Activated CD4-positive, alpha-beta T cell treated with anti-CD3 and anti-CD28 coated beads, Interleukin-10, Interleukin-2, amounts not matched to agents 100 ng/mL and 50 ng/mL, durations not matched to agents 16 hours and 8 hours (primary cell): Measurements from ENCODE around the gene LETMD1.
"Not testable (repeated sequence)": the region's sequence is repeated elsewhere in the genome, so short reads cannot be mapped to it uniquely, and the experiment has no call there.

Source experiments
- DNase-seq: peaks from one replicate; pipeline ENCODE4 v3.0.0-alpha.2; 2020

Gene LETMD1

GRCh38 chr12:51047655-51048540 lies at the start of gene LETMD1:
Gene LETMD1, plus strand, starts transcription at chr12:51048327. Its CDS starts 30 bp downstream, at chr12:51048357.
- DNase-seq: peak; percentile 97

GRCh38 chr12:50999093-50999492 lies 49.0 kb upstream of the LETMD1 start:
- DNase-seq: no peak

GRCh38 chr12:51000245-51000644 lies 47.9 kb upstream of the LETMD1 start:
- no peak for DNase-seq

- DNase-seq: no peak
Observed at GRCh38 chr12:51001799-51002198, 46.3 kb upstream of the LETMD1 start.

GRCh38 chr12:51004504-51004903 lies 43.6 kb upstream of the LETMD1 start:
- no peak for DNase-seq

- DNase-seq: no peak
Observed at GRCh38 chr12:51005030-51005429, 43.1 kb upstream of the LETMD1 start.

GRCh38 chr12:51005671-51006070 lies 42.5 kb upstream of the LETMD1 start:
- no peak for DNase-seq

GRCh38 chr12:51008329-51009055 lies 39.6 kb upstream of the LETMD1 start:
- DNase-seq: no peak

GRCh38 chr12:51009056-51009440 lies 39.1 kb upstream of the LETMD1 start:
- peak; percentile 62 for DNase-seq

GRCh38 chr12:51011955-51012354 lies 36.2 kb upstream of the LETMD1 start:
- DNase-seq: no peak

GRCh38 chr12:51012570-51013236 lies 35.4 kb upstream of the LETMD1 start:
- peak; percentile 30 for DNase-seq

- DNase-seq: no peak
Observed at GRCh38 chr12:51013441-51013840, 34.7 kb upstream of the LETMD1 start.

GRCh38 chr12:51014467-51014866 lies 33.7 kb upstream of the LETMD1 start:
- DNase-seq: not testable (repeated sequence)

- no peak for DNase-seq
Observed at GRCh38 chr12:51017452-51017851, 30.7 kb upstream of the LETMD1 start.

GRCh38 chr12:51018956-51019355 lies 29.2 kb upstream of the LETMD1 start:
- DNase-seq: no peak

- DNase-seq: no peak
Observed at GRCh38 chr12:51019927-51020326, 28.2 kb upstream of the LETMD1 start.

- no peak for DNase-seq
Observed at GRCh38 chr12:51020448-51021182, 27.5 kb upstream of the LETMD1 start.

- no peak for DNase-seq
Observed at GRCh38 chr12:51021694-51022093, 26.4 kb upstream of the LETMD1 start.

GRCh38 chr12:51023625-51024382 lies 24.3 kb upstream of the LETMD1 start:
- DNase-seq: no peak

- DNase-seq: no peak
Observed at GRCh38 chr12:51025338-51025835, 22.7 kb upstream of the LETMD1 start.

- DNase-seq: peak; percentile 97
Observed at GRCh38 chr12:51025836-51026638, 22.1 kb upstream of the LETMD1 start, which contains the start of gene SLC11A2. Gene SLC11A2, minus strand, starts transcription at chr12:51026384. Its CDS starts 15,656 bp downstream, at chr12:51010728.
